Coronary artery (tissue), 2 donors: ENCODE results near the gene ABTB1.
"Not testable (repeated sequence)": the region's sequence is repeated elsewhere in the genome, so short reads cannot be mapped to it uniquely, and the experiment has no call there.

Source experiments
- DNase-seq: peaks from one replicate; pipeline ENCODE4 v3.0.0-alpha.2; 2017; ENCODE audit warnings: low spot score
- H3K27ac ChIP-seq, 2 donors: fragments of 200-600 bp; sonication (generic); one replicate each; pipeline ENCODE4 v1.5.1; 2016 to 2019
- H3K4me3 ChIP-seq: fragments of 200-600 bp; sonication (generic); 2 replicates; pipeline ENCODE4 v1.5.1; 2016; ENCODE audit warnings: mild to moderate bottlenecking, moderate library complexity
- CTCF ChIP-seq: fragments of 200-600 bp; sonication (generic); IDR thresholded peaks from one replicate; pipeline ENCODE4 v1.5.1; 2019; ENCODE audit warnings: antibody characterized with exemption

Gene ABTB1

GRCh38 chr3:127698691-127699415 lies 26.1 kb downstream of the ABTB1 start:
- no peak for TF ChIP-seq CTCF
- DNase-seq = no peak
- peak overlapping the region; percentile 96 to 97 for H3K27ac ChIP-seq
- no peak overlapping the region for H3K4me3 ChIP-seq

- DNase-seq = no peak
- Histone ChIP-seq H3K4me3 (no peak overlapping the region), H3K27ac (peak overlapping the region; percentile 73 to 96)
- no peak for TF ChIP-seq CTCF
These were observed 26.9 kb downstream of the ABTB1 start for GRCh38 chr3:127699416-127700300.

- Histone ChIP-seq H3K27ac (peak overlapping the region in 1 of 2 donors; percentile 19), H3K4me3 (no peak overlapping the region)
- TF ChIP-seq CTCF = no peak
- no peak for DNase-seq
These were observed 27.7 kb downstream of the ABTB1 start for GRCh38 chr3:127700406-127700805.

DNA sequence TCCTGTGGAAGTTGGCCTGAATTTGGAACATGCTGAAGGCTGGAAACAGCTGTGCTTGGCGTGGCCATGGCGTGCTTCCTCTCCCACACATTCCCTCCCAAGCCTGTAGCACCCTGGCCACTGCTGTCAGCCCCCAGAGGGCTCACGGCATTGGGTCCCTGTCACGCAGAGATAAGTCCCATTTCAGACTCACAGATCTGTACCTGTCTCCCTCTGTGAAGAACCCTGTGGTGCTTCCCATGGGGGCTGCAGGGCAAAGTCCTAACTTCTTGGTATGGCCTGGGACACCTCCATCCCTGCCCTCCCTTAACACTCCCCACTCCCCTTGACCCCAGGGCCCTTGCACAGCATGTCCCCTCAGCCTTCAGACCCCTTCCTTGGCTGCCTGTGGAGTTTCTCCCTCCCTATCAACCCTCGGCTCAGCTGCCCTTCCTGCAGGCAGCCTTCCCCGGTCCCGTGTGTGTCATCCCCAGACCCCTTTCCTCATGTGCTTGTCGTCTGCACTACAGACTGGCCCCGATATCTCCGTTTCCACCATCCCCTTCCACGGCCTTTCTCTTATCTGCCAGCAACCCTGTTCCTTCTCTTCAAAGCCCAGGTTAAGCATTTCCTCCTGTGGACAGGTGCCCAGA lies 28.6 kb downstream of the ABTB1 start:
- no peak for DNase-seq
- no peak overlapping the region for H3K4me3 ChIP-seq
- no peak for TF ChIP-seq CTCF
- H3K27ac ChIP-seq = peak overlapping the region; percentile 53 to 60

- TF ChIP-seq CTCF = no peak
- H3K4me3 ChIP-seq = no peak overlapping the region
- peak overlapping the region; percentile 53 to 60 for H3K27ac ChIP-seq
These were observed 29.4 kb downstream of the ABTB1 start for GRCh38 chr3:127702151-127702578.

DNA sequence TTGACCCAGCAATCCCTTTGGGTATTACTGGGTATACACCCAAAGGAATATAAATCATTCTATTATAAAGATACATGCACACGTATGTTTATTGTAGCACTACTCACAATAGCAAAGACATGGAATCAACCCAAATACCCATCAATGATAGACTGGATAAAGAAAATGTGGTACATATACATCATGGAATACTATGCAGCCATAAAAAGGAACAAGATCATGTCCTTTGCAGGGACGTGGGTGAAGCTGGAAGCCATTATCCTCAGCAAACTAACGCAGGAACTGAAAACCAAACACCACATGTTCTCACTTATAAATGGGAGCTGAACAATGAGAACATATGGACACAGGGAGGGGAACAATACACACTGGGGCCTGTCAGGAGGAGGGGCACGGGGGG lies 32.1 kb downstream of the ABTB1 start:
- not testable (repeated sequence) for DNase-seq, H3K27ac ChIP-seq, H3K4me3 ChIP-seq

More at GRCh38 chr3:127702151-127702578, 29.4 kb downstream of the ABTB1 start:
- no peak for DNase-seq

DNA sequence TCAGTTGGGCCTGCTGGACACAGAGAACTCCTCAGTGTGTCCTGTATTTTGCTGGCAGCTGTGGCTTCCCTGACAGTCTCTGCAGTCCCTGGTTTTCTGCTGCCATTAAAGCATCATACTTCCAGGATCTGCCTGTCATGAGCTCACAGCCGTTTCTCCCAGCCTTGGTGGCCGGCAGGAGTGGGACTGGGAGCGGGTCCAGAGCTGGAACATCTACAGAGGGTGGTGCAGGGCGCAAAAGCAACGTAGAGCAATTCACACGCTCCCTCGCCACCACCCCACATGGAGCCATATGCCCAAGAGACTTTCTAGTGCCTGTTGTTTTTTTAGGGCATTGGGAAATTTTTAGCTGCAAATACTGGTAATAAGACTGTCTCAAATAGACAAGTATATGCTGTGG lies 33.6 kb downstream of the ABTB1 start:
- H3K27ac ChIP-seq = peak overlapping the region; percentile 66 to 79
- peak; percentile 73 for DNase-seq
- H3K4me3 ChIP-seq = no peak overlapping the region
- no peak for TF ChIP-seq CTCF
